ENCODE results near the gene TLE3.

Gene TLE3

GRCh38 chr15:70061696-70062270 is 35.9 kb downstream of the TLE3 start:
- DNase-seq: no peak

GRCh38 chr15:70060993-70061305 is 36.8 kb downstream of the TLE3 start:
- DNase-seq: no peak

GRCh38 chr15:70060214-70060992 is 37.3 kb downstream of the TLE3 start:
- DNase-seq: no peak

GRCh38 chr15:70059476-70060213 is 38.1 kb downstream of the TLE3 start:
- DNase-seq: no peak

GRCh38 chr15:70058642-70059360 is 38.9 kb downstream of the TLE3 start:
- no peak for DNase-seq

- DNase-seq: no peak
These were observed 39.6 kb downstream of the TLE3 start for GRCh38 chr15:70057931-70058641.

- DNase-seq: no peak
These were observed 41.5 kb downstream of the TLE3 start for GRCh38 chr15:70056091-70056680.

GRCh38 chr15:70055601-70056051 is 42.1 kb downstream of the TLE3 start:
- no peak for DNase-seq

GRCh38 chr15:70054884-70055387 is 42.8 kb downstream of the TLE3 start:
- DNase-seq: no peak

GRCh38 chr15:70054366-70054765 is 43.4 kb downstream of the TLE3 start:
- no peak for DNase-seq

GRCh38 chr15:70053716-70054229 is 43.9 kb downstream of the TLE3 start:
- DNase-seq: no peak

- no peak for DNase-seq
These were observed 44.6 kb downstream of the TLE3 start for GRCh38 chr15:70053001-70053715.

- DNase-seq: no peak
These were observed 45.6 kb downstream of the TLE3 start for GRCh38 chr15:70051948-70052633.

- DNase-seq: no peak
These were observed 46.7 kb downstream of the TLE3 start for GRCh38 chr15:70050970-70051369.

- DNase-seq: no peak
These were observed 47.3 kb downstream of the TLE3 start for GRCh38 chr15:70050441-70050840.

- no peak for DNase-seq
These were observed 47.9 kb downstream of the TLE3 start for GRCh38 chr15:70049701-70050301.

GRCh38 chr15:70048578-70049514 is 48.9 kb downstream of the TLE3 start:
- DNase-seq: no peak

GRCh38 chr15:70048198-70048565 is 49.5 kb downstream of the TLE3 start:
- no peak for DNase-seq

All from COR-L47 (cell line).